Left lung (tissue), 10 donors: ENCODE measurements around the gene RASSF4. TPM values are rescaled to one million over a fixed set of nuclear protein-coding genes. Genes with fewer than 3 reads are reported as not detected.

Source experiments
- ATAC-seq: fragments of 200-7000 bp; cut with Tn5 transposase; one replicate; pipeline ENCODE4 v1.9.1; 2020; ENCODE audit warnings: moderate library complexity
- DNase-seq, 4 donors: peaks; one replicate each; pipeline ENCODE4 v3.0.0-alpha.2; 2013 to 2020
- H3K27ac ChIP-seq, 2 donors: fragments of 200-600 bp; sonication (generic) in 1 of 2; one replicate each; pipeline versions ENCODE4 v1.5.0 to v1.8.0; 2020 to 2021
- H3K27me3 ChIP-seq, 2 donors: fragments of 200-600 bp; sonication (generic) in 1 of 2; one replicate each; pipeline versions ENCODE4 v1.5.0 to v1.8.0; 2020 to 2021
- H3K36me3 ChIP-seq, 2 donors: fragments of 200-600 bp; sonication (generic) in 1 of 2; one replicate each; pipeline versions ENCODE4 v1.5.0 to v1.8.0; 2020 to 2021
- H3K4me1 ChIP-seq, 2 donors: fragments of 200-600 bp; one replicate each; pipeline ENCODE4 v1.8.0; 2021
- H3K4me3 ChIP-seq, 2 donors: fragments of 200-600 bp; sonication (generic) in 1 of 2; one replicate each; pipeline versions ENCODE4 v1.5.0 to v1.8.0; 2020 to 2021; ENCODE audit warnings: mild to moderate bottlenecking in 1 of 2
- H3K9me3 ChIP-seq, 2 donors: fragments of 200-600 bp; sonication (generic) in 1 of 2; one replicate each; pipeline versions ENCODE4 v1.5.0 to v1.8.0; 2020 to 2021
- intact Hi-C, 2 donors: fragments of 100-400 bp; cut with DNase I; formaldehyde crosslinking; loops; one replicate each; pipeline versions ENCODE4 v1.11.2 to v1.14.2; 2022
- polyA plus RNA-seq, 6 donors: library from polyadenylated mRNA; unstranded; fragments of 120-200 nt; gene quantifications; one replicate each; pipeline ENCODE4 v1.2.1, GENCODE V29; 2013; ENCODE audit not compliant: insufficient read length in 6 of 6
- total RNA-seq, 2 donors: library from RNA; stranded (reverse); fragmentation: NEBNext Ultra II Directional; extraction: Animal tissue kit (Norgen Biotek cat#: 25700); gene quantifications; one replicate each; pipeline ENCODE4 v1.2.1, GENCODE V29; 2021
- TF ChIP-seq, protein P1 (sequence below), 2 donors: fragments of 200-600 bp; sonication (generic) in 1 of 2; IDR thresholded peaks; one replicate each; pipeline versions ENCODE4 v1.5.0 to v1.8.0; 2021; ENCODE audit warnings: antibody characterized with exemption in 2 of 2
- donor health status: DM: no; HTN: yes; CAD: no.
- donor health status: DM: no; HTN: no; CAD: no.

The RASSF4 gene
- total and polyA plus RNA-seq, 8 donors: 17.1 to 54.7 (median 20.7) TPM

DNA sequence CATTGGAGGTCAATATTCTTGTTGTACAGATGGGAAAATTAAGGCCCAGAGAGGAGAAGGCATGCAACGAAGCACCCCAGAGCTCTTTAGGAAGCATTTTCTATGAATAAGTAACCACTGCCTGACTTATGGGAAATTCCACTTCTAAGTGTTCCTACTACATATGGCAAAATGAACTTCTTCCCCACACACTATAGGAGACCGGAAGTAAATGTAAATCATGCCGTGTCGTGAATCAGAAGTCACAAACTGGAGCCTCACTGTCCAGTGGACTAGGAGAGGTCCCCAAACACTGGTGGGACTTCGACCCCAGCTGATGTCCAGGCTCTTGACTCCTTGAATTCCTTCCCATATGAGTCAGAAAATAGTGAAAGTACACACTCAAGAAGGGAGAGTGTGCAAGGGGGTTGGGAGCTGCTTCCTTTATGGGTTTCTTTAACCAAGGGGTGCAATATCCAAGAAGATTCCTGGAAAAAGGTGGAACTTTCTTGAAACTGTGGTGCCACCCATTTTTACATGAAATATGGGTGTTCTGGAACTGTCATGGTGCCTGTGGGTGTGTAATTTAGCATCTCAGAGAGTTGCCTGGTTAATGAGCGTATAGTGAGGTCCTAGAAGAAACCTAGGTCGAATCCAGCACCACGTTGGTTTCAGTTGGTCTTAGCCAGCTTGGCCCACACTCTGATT is 6.7 kb downstream of the RASSF4 start:
- Histone ChIP-seq H3K36me3 (peaks cover 0 to 17% of the 10 kb centered on the region in 2 donors), H3K4me3 (no peak overlapping the region), H3K4me1 (peaks cover 51 to 92% of the 10 kb centered on the region in 2 donors), H3K27me3 (no peaks in the 10 kb centered on the region), H3K27ac (peak overlapping the region; percentile 68 to 86), H3K9me3 (no peaks in the 10 kb centered on the region)
- intact Hi-C loops: no loop called here
- ATAC-seq (peak; percentile 3), DNase-seq (no peak)
- TF ChIP-seq, protein P1, sequence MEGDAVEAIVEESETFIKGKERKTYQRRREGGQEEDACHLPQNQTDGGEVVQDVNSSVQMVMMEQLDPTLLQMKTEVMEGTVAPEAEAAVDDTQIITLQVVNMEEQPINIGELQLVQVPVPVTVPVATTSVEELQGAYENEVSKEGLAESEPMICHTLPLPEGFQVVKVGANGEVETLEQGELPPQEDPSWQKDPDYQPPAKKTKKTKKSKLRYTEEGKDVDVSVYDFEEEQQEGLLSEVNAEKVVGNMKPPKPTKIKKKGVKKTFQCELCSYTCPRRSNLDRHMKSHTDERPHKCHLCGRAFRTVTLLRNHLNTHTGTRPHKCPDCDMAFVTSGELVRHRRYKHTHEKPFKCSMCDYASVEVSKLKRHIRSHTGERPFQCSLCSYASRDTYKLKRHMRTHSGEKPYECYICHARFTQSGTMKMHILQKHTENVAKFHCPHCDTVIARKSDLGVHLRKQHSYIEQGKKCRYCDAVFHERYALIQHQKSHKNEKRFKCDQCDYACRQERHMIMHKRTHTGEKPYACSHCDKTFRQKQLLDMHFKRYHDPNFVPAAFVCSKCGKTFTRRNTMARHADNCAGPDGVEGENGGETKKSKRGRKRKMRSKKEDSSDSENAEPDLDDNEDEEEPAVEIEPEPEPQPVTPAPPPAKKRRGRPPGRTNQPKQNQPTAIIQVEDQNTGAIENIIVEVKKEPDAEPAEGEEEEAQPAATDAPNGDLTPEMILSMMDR (IDR thresholded peaks at IDR 0.05): no peak

DNA sequence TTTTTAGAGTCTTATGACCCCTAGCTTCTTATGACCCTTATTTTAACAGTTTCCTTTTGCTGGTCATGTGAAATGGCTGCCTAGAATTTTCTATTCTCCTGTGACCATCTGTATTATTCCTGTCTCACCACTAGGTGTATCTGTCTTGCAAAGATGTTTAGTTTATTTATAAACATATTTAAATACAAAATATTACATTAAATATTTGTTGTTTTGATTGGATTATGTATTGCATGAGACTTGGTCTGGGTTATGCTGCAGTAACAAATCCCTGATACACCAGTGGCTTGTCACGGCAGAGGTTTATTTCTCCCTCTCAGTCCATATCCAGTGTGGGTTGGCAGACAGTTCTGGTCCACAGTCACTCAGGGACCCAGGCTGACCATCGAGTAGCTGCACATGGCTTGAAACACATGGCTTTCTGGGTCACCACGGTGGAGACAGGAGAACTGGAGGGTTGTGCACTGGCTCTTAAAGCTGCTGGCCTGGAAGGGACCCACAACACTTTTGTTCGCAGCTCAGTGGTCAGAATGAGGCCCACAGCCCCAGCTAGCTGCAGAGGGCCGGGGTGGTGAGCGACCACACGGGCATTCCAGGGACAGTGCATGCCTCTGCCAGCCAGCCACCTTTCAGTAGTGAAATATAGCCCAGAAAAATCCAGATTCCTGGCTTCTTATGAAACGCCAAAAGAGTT is 7.4 kb downstream of the RASSF4 start:
- ATAC-seq (no peak), DNase-seq (no peak)
- Histone ChIP-seq H3K27me3 (no peaks in the 10 kb centered on the region), H3K4me3 (no peak overlapping the region), H3K9me3 (no peaks in the 10 kb centered on the region), H3K4me1 (peaks cover 51 to 92% of the 10 kb centered on the region in 2 donors), H3K36me3 (peaks cover 0 to 24% of the 10 kb centered on the region in 2 donors), H3K27ac (peak overlapping the region; percentile 68 to 86)
- intact Hi-C loops: no loop called here
- TF ChIP-seq, protein P1 (IDR thresholded peaks at IDR 0.05): peak in 1 of 2 donors; percentile 11

GRCh38 chr10:44967616-44968015 is 8.0 kb downstream of the RASSF4 start:
- ATAC-seq (peak; percentile 8), DNase-seq (no peak)
- peak overlapping the region; percentile 68 to 86 for H3K27ac ChIP-seq
- H3K27me3 ChIP-seq: no peaks in the 10 kb centered on the region
- intact Hi-C loops: no loop called here
- peaks cover 51 to 90% of the 10 kb centered on the region in 2 donors for H3K4me1 ChIP-seq
- H3K36me3 ChIP-seq: peaks cover 0 to 31% of the 10 kb centered on the region in 2 donors
- TF ChIP-seq, protein P1 (IDR thresholded peaks at IDR 0.05): no peak
- H3K9me3 ChIP-seq: no peaks in the 10 kb centered on the region
- H3K4me3 ChIP-seq: no peak overlapping the region

DNA sequence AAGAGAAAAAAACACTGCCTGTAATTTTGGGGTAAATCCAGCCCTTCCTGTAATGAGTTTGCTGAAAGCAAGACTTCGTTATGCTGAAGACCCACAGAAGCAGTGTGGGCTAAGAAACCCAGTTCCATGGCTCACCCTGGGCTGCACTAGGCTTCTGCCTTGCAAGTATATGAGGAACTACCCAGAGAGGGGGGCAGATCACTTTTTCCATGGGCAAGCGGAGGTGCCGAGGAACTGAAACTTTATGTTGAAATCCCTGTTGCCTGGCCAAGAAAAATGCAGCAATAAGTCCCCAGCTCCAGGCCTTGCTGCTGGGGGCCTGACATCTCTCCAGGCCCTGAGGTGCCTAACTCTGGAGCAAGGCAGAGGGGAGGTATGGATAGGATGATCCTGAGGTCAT is 8.5 kb downstream of the RASSF4 start:
- Histone ChIP-seq H3K4me1 (peaks cover 47 to 90% of the 10 kb centered on the region in 2 donors), H3K36me3 (peaks cover 0 to 34% of the 10 kb centered on the region in 2 donors), H3K4me3 (no peak overlapping the region), H3K27me3 (no peaks in the 10 kb centered on the region), H3K27ac (peak overlapping the region; percentile 68 to 86), H3K9me3 (no peaks in the 10 kb centered on the region)
- intact Hi-C loops: no loop called here
- TF ChIP-seq, protein P1 (IDR thresholded peaks at IDR 0.05): no peak
- ATAC-seq (peak; percentile 49), DNase-seq (peak in 1 of 4 donors; percentile 80)
